HEK293 (cell line): Measurements from ENCODE around the gene CAMK2N1.

Experiments
- CTCF ChIA-PET: fragments of 350-600 bp; formaldehyde crosslinking; extraction: SDS; loops from one replicate; lab custom pipeline; 2021; ENCODE audit warnings: antibody characterized with exemption; lab: Yijun Ruan, JAX
- POLR2A ChIA-PET: fragments of 300-600 bp; formaldehyde crosslinking; extraction: SDS; loops from one replicate; lab custom pipeline; 2020; ENCODE audit warnings: antibody characterized with exemption, inconsistent platforms; lab: Yijun Ruan, JAX
- H3K27ac ChIP-seq: fragments of 200-500 bp; sonication (Bioruptor generic); 2 replicates; pipeline ENCODE4 v1.5.1; 2014; ENCODE audit warnings: low read depth, low read length, control low read depth, inconsistent platforms; ENCODE audit errors: extremely low read depth
- H3K36me3 ChIP-seq, 2 experiments: fragments of 200-500 bp in 1 of 2; sonication (Bioruptor generic) in 1 of 2; 1 replicate in 1 of 2; 2 replicates in 1 of 2; pipeline ENCODE4 v1.5.1; 2014 to 2017; ENCODE audit warnings: inconsistent platforms in 2 of 2, low read length in 2 of 2; ENCODE audit not compliant: control insufficient read depth in 2 of 2, insufficient read depth in 1 of 2
- H3K4me1 ChIP-seq: fragments of 200-500 bp; sonication (Bioruptor generic); 2 replicates; pipeline ENCODE4 v1.5.1; 2014; ENCODE audit warnings: mild to moderate bottlenecking, low read length, inconsistent platforms; ENCODE audit not compliant: control insufficient read depth, insufficient read depth
- H3K4me3 ChIP-seq: 2 replicates; pipeline ENCODE4 v1.5.1; 2011; ENCODE audit warnings: low read depth, mild to moderate bottlenecking, control low read depth, low read length, moderate library complexity
- H3K9me3 ChIP-seq: fragments of 200-500 bp; sonication (Bioruptor generic); 2 replicates; pipeline ENCODE4 v1.5.1; 2014; ENCODE audit warnings: low read depth, low read length, inconsistent platforms; ENCODE audit not compliant: control insufficient read depth, insufficient read depth
- BCL11A ChIP-seq: fragments of 450-650 bp; formaldehyde crosslinking; IDR thresholded peaks from 2 replicates; pipeline ENCODE4 v1.5.1; 2016; ENCODE audit warnings: low read depth, missing biosample characterization, missing genetic modification characterization
- GLI4 ChIP-seq: fragments of 450-650 bp; formaldehyde crosslinking; IDR thresholded peaks from 2 replicates; pipeline ENCODE4 v1.5.1; 2016; ENCODE audit warnings: missing biosample characterization, missing genetic modification characterization
- SP2 ChIP-seq: fragments of 450-650 bp; formaldehyde crosslinking; IDR thresholded peaks from 2 replicates; pipeline ENCODE4 v1.5.1; 2016; ENCODE audit warnings: missing biosample characterization, missing genetic modification characterization
- ZBTB1 ChIP-seq: fragments of 450-650 bp; formaldehyde crosslinking; IDR thresholded peaks from 2 replicates; pipeline ENCODE4 v1.5.1; 2016; ENCODE audit warnings: missing biosample characterization, missing genetic modification characterization
- ZBTB17 ChIP-seq: fragments of 450-650 bp; formaldehyde crosslinking; IDR thresholded peaks from 2 replicates; pipeline ENCODE4 v1.5.1; 2016; ENCODE audit warnings: missing biosample characterization, missing genetic modification characterization
- ZBTB48 ChIP-seq: fragments of 450-650 bp; formaldehyde crosslinking; IDR thresholded peaks from 2 replicates; pipeline ENCODE4 v1.5.1; 2016; ENCODE audit warnings: missing biosample characterization, missing genetic modification characterization
- ZNF10 ChIP-seq: fragments of 450-650 bp; formaldehyde crosslinking; IDR thresholded peaks from 2 replicates; pipeline ENCODE4 v1.5.1; 2017; ENCODE audit warnings: missing biosample characterization, missing genetic modification characterization
- ZNF114 ChIP-seq: fragments of 450-650 bp; formaldehyde crosslinking; IDR thresholded peaks from 2 replicates; pipeline ENCODE4 v1.5.0; 2017; ENCODE audit warnings: missing biosample characterization, missing genetic modification characterization
- ZNF146 ChIP-seq: fragments of 450-650 bp; formaldehyde crosslinking; IDR thresholded peaks from 2 replicates; pipeline ENCODE4 v1.5.1; 2016; ENCODE audit warnings: missing biosample characterization, missing genetic modification characterization
- ZNF155 ChIP-seq: fragments of 450-650 bp; formaldehyde crosslinking; IDR thresholded peaks from 2 replicates; pipeline ENCODE4 v1.5.1; 2016; ENCODE audit warnings: missing biosample characterization, missing genetic modification characterization
- ZNF157 ChIP-seq: fragments of 450-650 bp; formaldehyde crosslinking; IDR thresholded peaks from 2 replicates; pipeline ENCODE4 v1.5.1; 2016; ENCODE audit warnings: missing biosample characterization, missing genetic modification characterization
- ZNF274 ChIP-seq, 2 experiments: fragments of 200-500 bp in 1 of 2; fragments of 450-650 bp in 1 of 2; sonication (Bioruptor generic) in 1 of 2; formaldehyde crosslinking in 1 of 2; IDR thresholded peaks; 2 replicates each; pipeline versions ENCODE4 v1.5.1 to v1.6.1; 2014 to 2016; ENCODE audit warnings: borderline replicate concordance in 1 of 2, inconsistent platforms in 1 of 2, low read length in 1 of 2, missing biosample characterization in 1 of 2, missing genetic modification characterization in 1 of 2
- ZNF341 ChIP-seq: fragments of 450-650 bp; formaldehyde crosslinking; IDR thresholded peaks from 2 replicates; pipeline ENCODE4; 2016; ENCODE audit warnings: low read depth, missing biosample characterization, missing genetic modification characterization
- ZNF354C ChIP-seq: fragments of 450-650 bp; formaldehyde crosslinking; IDR thresholded peaks from 2 replicates; pipeline ENCODE4 v1.5.1; 2016; ENCODE audit warnings: missing biosample characterization, missing genetic modification characterization, low read depth, borderline replicate concordance
- ZNF366 ChIP-seq: fragments of 450-650 bp; formaldehyde crosslinking; conservative IDR thresholded peaks from 2 replicates; pipeline ENCODE4 v1.5.1; 2016; ENCODE audit warnings: missing biosample characterization, missing genetic modification characterization
- ZNF426 ChIP-seq: fragments of 450-650 bp; formaldehyde crosslinking; IDR thresholded peaks from 2 replicates; pipeline ENCODE4 v1.5.1; 2017; ENCODE audit warnings: missing biosample characterization, missing genetic modification characterization, mild to moderate bottlenecking, inconsistent platforms, moderate library complexity
- ZNF501 ChIP-seq: fragments of 450-650 bp; formaldehyde crosslinking; IDR thresholded peaks from 2 replicates; pipeline ENCODE4 v1.5.1; 2016; ENCODE audit warnings: missing biosample characterization, missing genetic modification characterization
- ZNF521 ChIP-seq: fragments of 450-650 bp; formaldehyde crosslinking; IDR thresholded peaks from 2 replicates; pipeline ENCODE4 v1.5.1; 2017; ENCODE audit warnings: missing biosample characterization, mild to moderate bottlenecking, missing genetic modification characterization
- ZNF654 ChIP-seq: fragments of 450-650 bp; formaldehyde crosslinking; IDR thresholded peaks from 2 replicates; pipeline ENCODE4 v1.5.1; 2016; ENCODE audit warnings: low read depth, missing biosample characterization, missing genetic modification characterization
- ZNF785 ChIP-seq: fragments of 450-650 bp; formaldehyde crosslinking; IDR thresholded peaks from 2 replicates; pipeline ENCODE4 v1.5.1; 2016; ENCODE audit warnings: missing biosample characterization, missing genetic modification characterization
- TF ChIP-seq, protein P1 (sequence below): fragments of 450-650 bp; formaldehyde crosslinking; IDR thresholded peaks from 2 replicates; pipeline ENCODE4 v1.5.1; 2016; ENCODE audit warnings: missing biosample characterization, missing genetic modification characterization, low read depth
- TF ChIP-seq, protein P2 (sequence below): fragments of 450-650 bp; formaldehyde crosslinking; IDR thresholded peaks from 2 replicates; pipeline ENCODE4 v1.5.1; 2016; ENCODE audit warnings: missing biosample characterization, missing genetic modification characterization, borderline replicate concordance
- TF ChIP-seq, protein P3 (sequence below): fragments of 450-650 bp; formaldehyde crosslinking; IDR thresholded peaks from 2 replicates; pipeline ENCODE4 v1.5.1; 2016; ENCODE audit warnings: missing biosample characterization, missing genetic modification characterization
- TF ChIP-seq, protein P4 (sequence below): fragments of 450-650 bp; formaldehyde crosslinking; IDR thresholded peaks from 2 replicates; pipeline ENCODE4 v1.5.0; 2017; ENCODE audit warnings: missing biosample characterization, missing genetic modification characterization, borderline replicate concordance

Gene CAMK2N1

DNA sequence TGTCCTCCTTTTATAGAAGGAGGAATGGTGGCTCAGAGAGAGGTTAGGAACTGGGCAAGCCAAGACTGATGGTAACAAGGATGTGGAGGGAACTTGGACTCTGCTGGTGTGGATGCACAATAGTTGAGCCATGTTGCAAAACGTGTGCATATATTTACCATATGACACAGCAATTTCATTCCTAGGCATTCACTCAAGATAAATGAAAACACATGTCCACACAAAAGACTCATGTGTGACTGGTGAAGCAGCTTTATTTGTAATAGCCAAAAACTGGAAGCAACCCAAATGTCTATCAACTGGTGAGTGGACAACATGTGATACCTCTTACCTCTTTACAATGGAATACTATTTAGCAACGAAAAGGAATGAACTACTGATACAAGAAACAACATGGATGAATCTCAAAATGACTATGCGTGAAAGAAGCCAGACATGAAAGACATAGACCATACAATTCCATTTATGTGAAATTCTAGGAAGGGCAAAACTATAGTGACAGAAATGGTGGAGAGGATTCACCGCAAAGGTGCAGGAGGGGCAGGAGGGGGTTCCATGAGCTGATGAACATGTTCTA lies 36.2 kb downstream of the CAMK2N1 start:
- no peak for TF ChIP-seq ZBTB1 (tag by site-specific recombination)
- TF ChIP-seq ZNF426 (tag by site-specific recombination), result no peak
- peak; percentile 77 for TF ChIP-seq ZNF146 (tag by site-specific recombination)
- TF ChIP-seq ZNF521 (tag by site-specific recombination), result no peak
- TF ChIP-seq ZNF341 (tag by site-specific recombination), result no peak
- no peak for TF ChIP-seq ZNF155 (tag by site-specific recombination)
- TF ChIP-seq, protein P1, sequence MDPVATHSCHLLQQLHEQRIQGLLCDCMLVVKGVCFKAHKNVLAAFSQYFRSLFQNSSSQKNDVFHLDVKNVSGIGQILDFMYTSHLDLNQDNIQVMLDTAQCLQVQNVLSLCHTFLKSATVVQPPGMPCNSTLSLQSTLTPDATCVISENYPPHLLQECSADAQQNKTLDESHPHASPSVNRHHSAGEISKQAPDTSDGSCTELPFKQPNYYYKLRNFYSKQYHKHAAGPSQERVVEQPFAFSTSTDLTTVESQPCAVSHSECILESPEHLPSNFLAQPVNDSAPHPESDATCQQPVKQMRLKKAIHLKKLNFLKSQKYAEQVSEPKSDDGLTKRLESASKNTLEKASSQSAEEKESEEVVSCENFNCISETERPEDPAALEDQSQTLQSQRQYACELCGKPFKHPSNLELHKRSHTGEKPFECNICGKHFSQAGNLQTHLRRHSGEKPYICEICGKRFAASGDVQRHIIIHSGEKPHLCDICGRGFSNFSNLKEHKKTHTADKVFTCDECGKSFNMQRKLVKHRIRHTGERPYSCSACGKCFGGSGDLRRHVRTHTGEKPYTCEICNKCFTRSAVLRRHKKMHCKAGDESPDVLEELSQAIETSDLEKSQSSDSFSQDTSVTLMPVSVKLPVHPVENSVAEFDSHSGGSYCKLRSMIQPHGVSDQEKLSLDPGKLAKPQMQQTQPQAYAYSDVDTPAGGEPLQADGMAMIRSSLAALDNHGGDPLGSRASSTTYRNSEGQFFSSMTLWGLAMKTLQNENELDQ, result no peak
- no peak for TF ChIP-seq GLI4
- no peak for TF ChIP-seq BCL11A
- TF ChIP-seq, all 188 proteins: peak for 1
- ChIA-PET POLR2A (no interaction called here), CTCF (interaction anchor here (0.6 to 0.9 kb wide), 2 partner anchors 19 to 372 kb away, joined by 3 read pairs; no protein-coding TSS in a partner anchor)
- Histone ChIP-seq H3K27ac (no peak overlapping the region), H3K4me3 (no peak overlapping the region), H3K4me1 (no peaks in the 10 kb centered on the region), H3K36me3 (no peaks in the 10 kb centered on the region), H3K9me3 (no peaks in the 10 kb centered on the region)

DNA sequence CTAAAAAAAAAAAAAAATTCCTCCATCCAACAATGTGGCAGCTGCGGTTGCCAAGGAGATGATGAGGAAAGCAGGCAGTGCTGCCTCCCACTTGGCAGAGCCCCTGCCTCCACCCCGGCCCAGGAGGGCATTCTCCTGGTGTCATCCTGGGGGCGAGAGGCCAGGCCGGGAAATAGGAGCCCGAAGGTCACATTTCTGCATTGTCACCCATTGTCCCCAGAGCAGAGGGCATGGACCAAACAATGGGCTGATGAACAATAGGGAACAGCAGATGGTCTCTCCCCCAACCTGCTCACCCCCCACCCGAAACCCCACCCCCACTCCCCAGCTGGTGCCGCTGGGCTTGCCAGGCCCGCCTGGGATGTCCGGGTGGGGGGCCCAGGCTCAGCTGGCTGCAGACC lies 37.3 kb downstream of the CAMK2N1 start:
- TF ChIP-seq ZNF654 (no peak), ZNF274 (IDR thresholded peaks at IDR 0.05; ENCODE audit: low read length) (no peak), ZNF274 (tag by site-specific recombination; IDR thresholded peaks at IDR 0.05; ENCODE audit: borderline replicate concordance) (no peak), ZNF785 (no peak), ZNF366 (no peak), ZNF157 (no peak), ZNF10 (no peak), ZNF341 (tag by site-specific recombination) (no peak)
- TF ChIP-seq, protein P2, sequence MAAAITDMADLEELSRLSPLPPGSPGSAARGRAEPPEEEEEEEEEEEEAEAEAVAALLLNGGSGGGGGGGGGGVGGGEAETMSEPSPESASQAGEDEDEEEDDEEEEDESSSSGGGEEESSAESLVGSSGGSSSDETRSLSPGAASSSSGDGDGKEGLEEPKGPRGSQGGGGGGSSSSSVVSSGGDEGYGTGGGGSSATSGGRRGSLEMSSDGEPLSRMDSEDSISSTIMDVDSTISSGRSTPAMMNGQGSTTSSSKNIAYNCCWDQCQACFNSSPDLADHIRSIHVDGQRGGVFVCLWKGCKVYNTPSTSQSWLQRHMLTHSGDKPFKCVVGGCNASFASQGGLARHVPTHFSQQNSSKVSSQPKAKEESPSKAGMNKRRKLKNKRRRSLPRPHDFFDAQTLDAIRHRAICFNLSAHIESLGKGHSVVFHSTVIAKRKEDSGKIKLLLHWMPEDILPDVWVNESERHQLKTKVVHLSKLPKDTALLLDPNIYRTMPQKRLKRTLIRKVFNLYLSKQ (tag by site-specific recombination), result no peak
- TF ChIP-seq, protein P3, sequence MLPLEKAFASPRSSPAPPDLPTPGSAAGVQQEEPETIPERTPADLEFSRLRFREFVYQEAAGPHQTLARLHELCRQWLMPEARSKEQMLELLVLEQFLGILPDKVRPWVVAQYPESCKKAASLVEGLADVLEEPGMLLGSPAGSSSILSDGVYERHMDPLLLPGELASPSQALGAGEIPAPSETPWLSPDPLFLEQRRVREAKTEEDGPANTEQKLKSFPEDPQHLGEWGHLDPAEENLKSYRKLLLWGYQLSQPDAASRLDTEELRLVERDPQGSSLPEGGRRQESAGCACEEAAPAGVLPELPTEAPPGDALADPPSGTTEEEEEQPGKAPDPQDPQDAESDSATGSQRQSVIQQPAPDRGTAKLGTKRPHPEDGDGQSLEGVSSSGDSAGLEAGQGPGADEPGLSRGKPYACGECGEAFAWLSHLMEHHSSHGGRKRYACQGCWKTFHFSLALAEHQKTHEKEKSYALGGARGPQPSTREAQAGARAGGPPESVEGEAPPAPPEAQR, result no peak
- TF ChIP-seq, all 188 proteins: peak for 0
- H3K36me3 ChIP-seq, result no peaks in the 10 kb centered on the region
- no peaks in the 10 kb centered on the region for H3K4me1 ChIP-seq
- H3K27ac ChIP-seq, result no peak overlapping the region
- no peak overlapping the region for H3K4me3 ChIP-seq
- ChIA-PET CTCF (interaction anchor here (0.9 kb wide), 1 partner anchor 18 kb away, joined by 3 read pairs; no protein-coding TSS in a partner anchor), POLR2A (no interaction called here)
- H3K9me3 ChIP-seq, result no peaks in the 10 kb centered on the region

DNA sequence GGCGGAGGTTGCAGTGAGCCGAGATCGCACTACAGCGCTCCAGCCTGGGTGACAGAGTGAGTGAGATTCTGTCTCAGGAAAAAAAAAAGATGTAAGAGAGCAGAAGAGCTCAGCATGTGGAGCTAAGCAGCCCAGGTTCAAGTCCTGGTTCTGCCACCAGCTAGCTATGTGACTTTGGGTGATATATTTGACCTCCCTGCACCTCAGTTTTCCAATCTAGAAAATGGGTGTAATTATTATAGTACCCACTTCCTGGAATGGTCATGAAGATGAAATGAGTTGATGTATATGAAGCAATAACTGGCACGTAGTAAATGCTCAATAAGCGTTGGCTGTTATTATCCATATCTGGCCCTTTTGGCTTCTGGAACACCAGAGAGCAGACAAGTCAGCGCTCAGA lies 38.2 kb downstream of the CAMK2N1 start:
- ChIA-PET CTCF (no interaction called here), POLR2A (no interaction called here)
- H3K4me1 ChIP-seq, result no peaks in the 10 kb centered on the region
- no peaks in the 10 kb centered on the region for H3K36me3 ChIP-seq
- H3K27ac ChIP-seq, result no peak overlapping the region
- H3K9me3 ChIP-seq, result no peaks in the 10 kb centered on the region
- no peak overlapping the region for H3K4me3 ChIP-seq
- no peak for TF ChIP-seq ZNF501 (tag by site-specific recombination)
- no peak for TF ChIP-seq ZBTB48 (tag by site-specific recombination)
- TF ChIP-seq ZNF114, result no peak
- TF ChIP-seq, protein P4, sequence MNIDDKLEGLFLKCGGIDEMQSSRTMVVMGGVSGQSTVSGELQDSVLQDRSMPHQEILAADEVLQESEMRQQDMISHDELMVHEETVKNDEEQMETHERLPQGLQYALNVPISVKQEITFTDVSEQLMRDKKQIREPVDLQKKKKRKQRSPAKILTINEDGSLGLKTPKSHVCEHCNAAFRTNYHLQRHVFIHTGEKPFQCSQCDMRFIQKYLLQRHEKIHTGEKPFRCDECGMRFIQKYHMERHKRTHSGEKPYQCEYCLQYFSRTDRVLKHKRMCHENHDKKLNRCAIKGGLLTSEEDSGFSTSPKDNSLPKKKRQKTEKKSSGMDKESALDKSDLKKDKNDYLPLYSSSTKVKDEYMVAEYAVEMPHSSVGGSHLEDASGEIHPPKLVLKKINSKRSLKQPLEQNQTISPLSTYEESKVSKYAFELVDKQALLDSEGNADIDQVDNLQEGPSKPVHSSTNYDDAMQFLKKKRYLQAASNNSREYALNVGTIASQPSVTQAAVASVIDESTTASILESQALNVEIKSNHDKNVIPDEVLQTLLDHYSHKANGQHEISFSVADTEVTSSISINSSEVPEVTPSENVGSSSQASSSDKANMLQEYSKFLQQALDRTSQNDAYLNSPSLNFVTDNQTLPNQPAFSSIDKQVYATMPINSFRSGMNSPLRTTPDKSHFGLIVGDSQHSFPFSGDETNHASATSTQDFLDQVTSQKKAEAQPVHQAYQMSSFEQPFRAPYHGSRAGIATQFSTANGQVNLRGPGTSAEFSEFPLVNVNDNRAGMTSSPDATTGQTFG (tag by site-specific recombination), result no peak
- no peak for TF ChIP-seq SP2 (tag by site-specific recombination)
- no peak for TF ChIP-seq ZNF354C
- no peak for TF ChIP-seq ZBTB17 (tag by site-specific recombination)
